KMS-11 (cell line): Measurements from ENCODE around the gene GCC2.

Experiments used
- H2AFZ ChIP-seq: fragments of 200-600 bp; sonication (generic); 2 replicates; pipeline ENCODE4 v1.6.1; 2016; ENCODE audit warnings: antibody characterized with exemption, mixed run types, low read depth
- H3K27ac ChIP-seq: fragments of 200-600 bp; sonication (generic); 2 replicates; pipeline ENCODE4 v1.6.1; 2016; ENCODE audit warnings: mild to moderate bottlenecking, mixed run types
- H3K27me3 ChIP-seq: fragments of 200-600 bp; sonication (generic); 2 replicates; pipeline ENCODE4 v1.6.1; 2017; ENCODE audit warnings: mild to moderate bottlenecking, low read depth, mixed run types, moderate library complexity; ENCODE audit not compliant: insufficient read depth
- H3K36me3 ChIP-seq: fragments of 200-600 bp; sonication (generic); 2 replicates; pipeline ENCODE4 v1.6.1; 2017; ENCODE audit warnings: mild to moderate bottlenecking, mixed run types; ENCODE audit not compliant: insufficient read depth
- H3K4me1 ChIP-seq: fragments of 200-600 bp; sonication (generic); 2 replicates; pipeline ENCODE4 v1.6.1; 2016; ENCODE audit warnings: mild to moderate bottlenecking, low read depth, mixed run types; ENCODE audit not compliant: poor library complexity, severe bottlenecking
- H3K4me2 ChIP-seq: fragments of 200-600 bp; sonication (generic); 2 replicates; pipeline ENCODE4 v1.7.0; 2016; ENCODE audit warnings: mild to moderate bottlenecking, mixed run types
- H3K4me3 ChIP-seq: fragments of 200-600 bp; sonication (generic); IDR thresholded peaks from 2 replicates; pipeline ENCODE4 v1.6.1; 2017; ENCODE audit warnings: low read depth, low read length, mixed read lengths; ENCODE audit not compliant: insufficient read depth
- H3K79me2 ChIP-seq: fragments of 200-600 bp; sonication (generic); 2 replicates; pipeline ENCODE4 v1.6.1; 2016; ENCODE audit warnings: low read depth, mixed run types; ENCODE audit not compliant: insufficient read depth
- H3K9ac ChIP-seq: fragments of 200-600 bp; sonication (generic); 2 replicates; pipeline ENCODE4 v1.6.1; 2016; ENCODE audit warnings: mild to moderate bottlenecking, mixed run types
- H4K20me1 ChIP-seq: fragments of 200-600 bp; sonication (generic); 2 replicates; pipeline ENCODE4 v1.6.1; 2016; ENCODE audit warnings: mild to moderate bottlenecking, mixed run types; ENCODE audit not compliant: insufficient read depth
- CTCF ChIP-seq: fragments of 200-600 bp; sonication (generic); conservative IDR thresholded peaks from 2 replicates; pipeline ENCODE4 v1.6.1; 2017; ENCODE audit warnings: low read depth, mild to moderate bottlenecking, antibody characterized with exemption, low read length, moderate library complexity, mixed read lengths

Gene GCC2

GRCh38 chr2:108404784-108405397 lies 44.1 kb upstream of the GCC2 start:
- H3K9ac ChIP-seq: no peak overlapping the region
- no peak overlapping the region for H3K27ac ChIP-seq
- no peaks in the 10 kb centered on the region for H3K4me1 ChIP-seq
- no peak overlapping the region for H3K4me2 ChIP-seq
- H3K79me2 ChIP-seq: no peaks in the 10 kb centered on the region
- no peaks in the 10 kb centered on the region for H3K27me3 ChIP-seq
- H3K4me3 ChIP-seq: no peak overlapping the region
- no peaks in the 10 kb centered on the region for H3K36me3 ChIP-seq
- no peak overlapping the region for H2AFZ ChIP-seq
- TF ChIP-seq CTCF: no peak
- no peaks in the 10 kb centered on the region for H4K20me1 ChIP-seq

- no peaks in the 10 kb centered on the region for H3K27me3 ChIP-seq
- H3K27ac ChIP-seq: no peak overlapping the region
- H3K9ac ChIP-seq: no peak overlapping the region
- no peak overlapping the region for H2AFZ ChIP-seq
- H3K4me1 ChIP-seq: no peaks in the 10 kb centered on the region
- H3K79me2 ChIP-seq: no peaks in the 10 kb centered on the region
- no peak overlapping the region for H3K4me2 ChIP-seq
- H3K36me3 ChIP-seq: no peaks in the 10 kb centered on the region
- H3K4me3 ChIP-seq: no peak overlapping the region
- TF ChIP-seq CTCF: no peak
- no peaks in the 10 kb centered on the region for H4K20me1 ChIP-seq
These were observed 40.9 kb upstream of the GCC2 start for GRCh38 chr2:108407864-108408729.

- no peak overlapping the region for H2AFZ ChIP-seq
- H4K20me1 ChIP-seq: no peaks in the 10 kb centered on the region
- H3K27ac ChIP-seq: no peak overlapping the region
- H3K79me2 ChIP-seq: no peaks in the 10 kb centered on the region
- H3K4me1 ChIP-seq: no peaks in the 10 kb centered on the region
- H3K27me3 ChIP-seq: no peaks in the 10 kb centered on the region
- no peak overlapping the region for H3K9ac ChIP-seq
- no peak for TF ChIP-seq CTCF
- H3K36me3 ChIP-seq: no peaks in the 10 kb centered on the region
- no peak overlapping the region for H3K4me3 ChIP-seq
- no peak overlapping the region for H3K4me2 ChIP-seq
These were observed 39.2 kb upstream of the GCC2 start for GRCh38 chr2:108409768-108410167.

GRCh38 chr2:108412995-108413710 lies 35.9 kb upstream of the GCC2 start:
- Histone ChIP-seq H3K36me3 (no peaks in the 10 kb centered on the region), H3K27me3 (no peaks in the 10 kb centered on the region), H3K4me2 (no peak overlapping the region), H3K4me1 (no peaks in the 10 kb centered on the region), H3K27ac (no peak overlapping the region), H3K79me2 (no peaks in the 10 kb centered on the region), H2AFZ (no peak overlapping the region), H3K9ac (no peak overlapping the region), H4K20me1 (no peaks in the 10 kb centered on the region), H3K4me3 (no peak overlapping the region)
- no peak for TF ChIP-seq CTCF
